HG02981 (cell line): ENCODE data around the gene FOXN3.

ENCODE experiments used
- ATAC-seq: cut with Tn5 transposase; IDR thresholded peaks from one replicate; pipeline ENCODE4 v1.9.1; 2021; ENCODE audit warnings: mild to moderate bottlenecking, moderate library complexity; ENCODE audit not compliant: unreplicated experiment

Gene FOXN3

DNA sequence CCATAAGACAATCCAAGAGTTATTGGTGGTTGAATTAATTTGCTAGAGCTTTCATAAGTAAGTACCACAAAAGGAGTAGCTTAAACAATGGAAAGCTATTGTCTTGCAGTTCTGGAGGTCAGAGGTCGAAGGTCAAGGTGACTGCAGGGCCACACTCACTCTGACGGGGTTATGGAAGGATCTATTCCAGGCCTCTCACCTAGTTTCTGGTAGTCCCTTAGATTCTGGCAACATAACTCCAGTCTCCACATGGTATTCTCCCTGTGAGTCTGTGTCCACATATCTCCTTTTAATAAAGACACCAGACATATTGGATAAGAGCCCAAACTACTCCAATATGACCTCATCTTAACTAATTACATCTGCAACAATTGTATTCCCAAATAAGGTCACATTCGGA is 273.4 kb downstream of the FOXN3 start:
- ATAC-seq: no peak

- no peak for ATAC-seq
Measured at GRCh38 chr14:89142366-89142765, 274.7 kb downstream of the FOXN3 start.

DNA sequence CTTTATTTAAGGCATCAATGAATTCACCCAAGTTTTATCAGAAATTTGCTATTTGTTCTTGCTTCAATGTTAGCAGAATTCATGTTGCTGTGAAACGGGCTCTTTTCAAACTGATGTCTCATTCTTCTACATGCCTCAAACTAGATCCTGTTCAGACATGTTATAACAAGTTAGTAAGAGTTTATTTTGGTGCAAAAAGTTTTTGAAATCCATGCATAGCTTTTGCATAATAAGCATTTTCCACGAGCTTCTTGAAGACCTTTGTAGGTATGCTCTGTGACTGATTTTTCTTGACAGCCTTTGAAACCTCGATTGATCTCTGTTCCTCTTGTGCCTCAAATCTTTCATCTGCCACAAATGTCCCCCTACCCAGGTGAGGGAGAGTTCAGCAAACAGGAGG is 275.2 kb downstream of the FOXN3 start:
- ATAC-seq: no peak

DNA sequence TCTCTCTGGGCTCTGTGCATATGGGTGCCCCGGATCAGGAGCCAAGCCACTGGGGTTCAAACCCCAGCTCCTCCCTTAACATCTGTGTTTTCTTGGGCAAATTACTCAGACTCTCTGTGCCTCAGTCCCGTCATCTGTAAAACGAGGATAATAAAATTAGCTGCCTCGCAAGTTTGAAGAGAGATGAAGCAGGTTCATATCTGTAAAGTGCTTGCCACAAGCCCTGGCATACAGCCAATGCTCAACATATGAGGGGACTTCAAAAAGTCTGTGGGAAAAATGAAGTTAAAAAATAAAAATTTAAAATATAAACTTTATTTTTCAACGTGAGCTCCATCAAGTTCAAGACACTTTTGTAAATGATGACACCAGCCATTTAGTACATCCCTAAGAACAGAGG is 276.7 kb downstream of the FOXN3 start:
- no peak for ATAC-seq

- no peak for ATAC-seq
Measured at GRCh38 chr14:89139404-89140247, 277.4 kb downstream of the FOXN3 start.

DNA sequence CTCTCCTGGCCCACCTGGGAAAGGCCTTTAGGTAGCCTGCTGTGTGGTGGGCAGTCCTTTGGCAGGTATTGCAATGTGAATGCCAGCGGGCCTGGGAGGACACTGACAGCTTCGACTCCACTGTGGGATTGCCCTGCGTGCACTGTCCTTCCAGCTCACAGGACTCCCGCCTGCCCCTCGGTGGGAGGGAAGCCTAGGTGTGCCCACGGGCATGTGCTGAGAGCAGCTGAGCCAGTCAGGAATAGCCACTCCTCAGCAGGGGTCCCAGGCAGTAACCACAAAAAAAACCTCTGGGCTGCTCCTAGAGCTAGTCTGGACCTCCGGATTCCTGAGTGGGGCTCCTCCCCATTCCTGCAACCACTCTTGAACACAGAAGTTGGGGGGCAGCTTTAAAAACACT is 278.2 kb downstream of the FOXN3 start:
- ATAC-seq: no peak

DNA sequence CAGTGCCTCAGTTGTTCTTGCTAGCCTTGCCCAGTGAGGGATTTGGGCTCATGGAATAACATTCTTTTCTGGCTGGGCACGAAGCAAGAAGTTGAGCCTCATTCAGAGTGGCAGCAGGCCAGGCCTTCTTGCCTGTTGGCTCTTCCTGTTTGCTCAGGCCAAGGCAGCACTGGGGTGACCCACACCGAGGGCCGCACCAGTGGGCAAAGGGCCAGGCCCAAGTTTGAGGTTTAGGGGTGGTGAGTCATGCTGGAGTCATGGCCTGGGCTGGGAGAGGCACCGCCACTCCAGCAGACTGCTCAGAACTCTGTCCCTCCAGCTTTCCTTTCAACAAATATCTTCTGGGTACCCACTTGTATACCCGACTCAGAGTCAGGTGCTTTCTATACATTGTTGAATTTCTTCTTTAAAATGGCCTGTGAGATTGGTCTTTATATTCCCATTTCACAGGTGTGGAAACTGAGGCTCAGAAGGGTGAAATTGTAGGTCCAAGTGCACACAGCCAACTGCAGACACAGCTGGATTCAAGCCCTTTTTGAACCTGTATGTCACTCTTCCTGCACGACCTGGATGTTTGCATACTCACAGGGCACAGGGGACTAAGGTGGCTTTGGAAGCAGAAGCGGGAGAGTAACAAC is 279.4 kb downstream of the FOXN3 start:
- ATAC-seq: no peak

DNA sequence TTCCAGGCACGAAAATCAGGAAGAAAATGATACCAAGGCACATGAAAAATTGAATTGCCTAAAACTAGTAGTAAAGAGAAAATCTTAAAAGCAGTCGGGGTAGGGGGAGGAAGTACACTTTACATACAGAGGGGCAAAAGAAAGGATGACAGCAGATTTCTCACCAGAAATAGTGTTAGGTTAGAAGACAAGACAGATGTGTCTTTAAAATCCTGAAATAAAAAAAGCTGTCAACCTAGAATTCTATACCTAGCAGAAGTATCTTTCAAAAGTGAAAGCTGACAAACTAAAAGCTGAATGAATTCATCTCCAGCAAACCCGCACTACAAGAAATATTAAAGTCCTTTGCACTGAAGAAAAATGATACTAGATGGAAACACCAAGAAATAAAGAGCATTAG is 280.4 kb downstream of the FOXN3 start:
- no peak for ATAC-seq

DNA sequence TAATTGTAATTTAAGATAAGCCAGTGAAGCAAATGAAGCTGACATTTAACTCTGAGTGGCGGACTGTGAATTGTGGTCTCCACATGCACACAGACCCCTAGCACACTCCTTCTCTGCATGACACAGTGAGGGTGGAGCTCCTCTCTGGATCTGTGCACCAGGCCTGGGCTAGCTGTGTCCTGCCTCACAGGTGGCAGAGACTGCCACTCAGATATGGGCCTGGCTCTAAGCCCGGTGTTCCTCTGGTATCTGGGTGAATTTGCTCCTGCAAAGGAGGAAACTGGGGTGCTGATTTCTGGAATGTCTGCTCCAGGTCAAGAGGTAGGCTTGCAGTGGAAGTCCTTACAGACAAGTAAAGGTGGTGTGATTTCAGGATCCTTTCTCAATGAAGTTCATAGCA is 282.4 kb downstream of the FOXN3 start:
- no peak for ATAC-seq

GRCh38 chr14:89131004-89131750 is 285.9 kb downstream of the FOXN3 start:
- ATAC-seq: no peak

DNA sequence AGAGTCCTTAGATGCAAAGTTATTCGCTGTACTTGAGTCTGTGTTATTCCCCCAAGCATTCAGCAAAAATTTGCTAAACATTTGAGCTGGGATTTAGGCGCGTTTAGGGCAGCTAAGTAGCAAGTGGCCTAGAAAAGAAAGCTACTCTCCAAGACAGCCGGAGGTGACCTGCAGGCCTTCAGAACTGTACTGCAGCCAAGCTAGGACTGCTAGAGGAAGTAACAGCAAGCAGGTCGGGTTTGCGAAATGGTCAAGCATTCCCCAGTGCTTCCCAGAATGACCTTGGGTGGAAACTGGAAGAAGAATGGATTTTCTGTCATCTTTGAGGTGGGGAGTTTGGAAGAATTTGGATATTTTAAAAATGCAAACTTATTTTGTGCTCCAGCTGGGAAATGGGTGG is 287.5 kb downstream of the FOXN3 start:
- ATAC-seq: no peak

- ATAC-seq: no peak
Measured at GRCh38 chr14:89128311-89129026, 288.6 kb downstream of the FOXN3 start.

DNA sequence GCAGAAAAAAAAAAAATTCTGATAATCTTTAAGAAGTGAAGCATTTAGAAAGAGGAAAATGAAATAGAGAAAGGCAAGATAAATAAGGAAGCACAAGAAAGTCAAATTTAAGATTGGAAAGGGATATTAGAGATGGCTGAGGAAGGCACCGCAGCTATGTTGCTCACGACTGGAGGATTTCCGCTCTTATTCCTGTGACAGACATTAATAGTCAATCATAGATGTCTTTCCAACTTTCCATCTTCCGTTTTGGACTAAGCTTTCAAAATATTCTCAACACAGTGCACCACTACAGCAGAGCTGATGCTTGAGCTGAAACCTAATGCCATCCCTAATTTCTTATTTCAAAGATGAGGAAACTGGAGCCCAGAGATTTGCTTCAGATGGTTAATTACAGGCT is 290.6 kb downstream of the FOXN3 start:
- ATAC-seq: no peak

GRCh38 chr14:89125216-89125615 is 291.8 kb downstream of the FOXN3 start:
- no peak for ATAC-seq

DNA sequence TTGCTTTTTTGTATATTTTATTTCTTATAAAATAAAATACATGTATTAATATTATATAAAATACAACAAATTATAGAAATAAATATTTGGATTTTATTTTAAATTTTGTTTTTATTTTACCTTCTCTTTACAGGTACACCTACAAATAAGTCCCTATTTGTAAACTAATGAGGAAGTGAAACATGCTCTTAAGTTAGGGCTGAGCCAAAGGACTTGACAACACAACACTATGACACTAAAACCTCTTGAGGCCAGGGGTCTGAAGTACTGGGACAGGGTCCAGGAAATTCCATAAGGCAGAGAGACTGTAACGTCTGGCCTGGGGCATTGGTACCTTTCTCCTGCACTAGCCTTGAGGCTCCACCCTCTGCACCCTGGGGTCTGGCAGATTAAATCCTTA is 293.2 kb downstream of the FOXN3 start:
- ATAC-seq: no peak

- no peak for ATAC-seq
Measured at GRCh38 chr14:89123215-89123614, 293.8 kb downstream of the FOXN3 start.

- ATAC-seq: no peak
Measured at GRCh38 chr14:89121968-89122620, 294.9 kb downstream of the FOXN3 start.

DNA sequence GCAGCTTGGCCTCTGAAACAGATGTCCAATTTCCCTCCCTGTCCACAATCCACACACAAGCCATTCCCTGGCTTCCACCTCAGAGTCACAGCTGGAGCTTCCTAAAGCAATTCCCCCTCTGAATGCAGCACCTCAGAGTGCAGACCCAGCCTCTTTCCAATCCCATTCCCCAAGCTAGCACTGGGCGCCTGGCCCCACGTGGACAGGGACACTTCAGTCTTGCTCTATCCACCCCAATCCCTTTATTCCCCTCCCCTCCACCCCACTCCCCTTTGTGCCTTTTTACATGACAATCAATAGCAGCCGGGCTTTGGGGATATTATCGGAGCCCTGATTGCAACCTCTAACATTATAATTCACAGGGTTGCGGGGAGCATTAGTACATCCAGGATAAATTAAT is 300.0 kb downstream of the FOXN3 start:
- no peak for ATAC-seq

DNA sequence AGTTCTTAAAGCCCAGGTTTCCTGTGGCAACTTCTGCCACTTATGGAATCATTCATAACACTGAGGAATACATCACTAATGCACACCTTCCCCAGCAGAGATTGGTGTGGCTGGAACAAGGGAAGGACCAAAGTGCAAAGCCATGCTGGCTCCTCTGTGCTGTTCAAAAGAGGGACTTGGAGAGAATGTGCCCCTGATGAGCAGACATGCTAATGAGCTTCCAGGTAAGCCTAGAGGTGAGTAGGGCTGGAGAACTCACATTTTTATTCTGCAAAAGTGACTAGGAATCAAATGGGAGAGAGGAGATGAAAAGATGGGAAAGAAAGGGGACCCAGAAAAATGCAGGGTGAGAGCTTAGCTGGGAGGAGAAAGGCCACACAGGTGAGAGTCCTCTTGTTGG is 302.9 kb downstream of the FOXN3 start:
- ATAC-seq: no peak

DNA sequence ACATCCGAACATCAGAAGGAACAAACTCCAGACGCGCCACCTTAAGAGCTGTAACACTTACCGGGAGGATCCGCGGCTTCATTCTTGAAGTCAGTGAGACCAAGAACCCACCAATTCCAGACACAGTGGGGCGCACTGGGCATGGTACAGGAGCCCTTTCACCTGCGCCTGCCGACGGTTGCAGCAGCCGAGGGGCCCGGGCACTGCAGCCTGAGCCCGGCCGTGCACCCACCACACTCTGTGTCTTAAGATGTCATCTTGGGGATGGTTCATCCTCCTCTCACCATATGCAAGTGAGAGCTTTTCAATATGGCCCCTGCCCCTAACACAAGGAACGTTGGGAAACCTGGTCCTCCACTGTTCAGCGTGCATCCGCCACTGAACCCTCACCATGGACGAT is 304.3 kb downstream of the FOXN3 start:
- no peak for ATAC-seq
